Stimulated activated CD4-positive, alpha-beta T cell treated with anti-CD3 and anti-CD28 coated beads, Interleukin-2, amount 100 ng/mL, for 4 hours (primary cell): ENCODE data around the gene IL3RA.
"Not testable (repeated sequence)": the region's sequence is repeated elsewhere in the genome, so short reads cannot be mapped to it uniquely, and the experiment has no call there.

Source experiments
- DNase-seq: peaks from one replicate; pipeline ENCODE4 v3.0.0-alpha.2; 2020; ENCODE audit warnings: low read depth

IL3RA gene

GRCh38 chrX:1425381-1425780 is 88.8 kb downstream of the IL3RA start:
- no peak for DNase-seq

- not testable (repeated sequence) for DNase-seq
These were observed 89.7 kb downstream of the IL3RA start for GRCh38 chrX:1426321-1426720.

- DNase-seq, result no peak
These were observed 91.2 kb downstream of the IL3RA start for GRCh38 chrX:1427756-1428155.

- DNase-seq, result no peak
These were observed 93.9 kb downstream of the IL3RA start for GRCh38 chrX:1430451-1430850.
